ENCODE results near the gene IDH3B. TPM values are rescaled to one million over a fixed set of nuclear protein-coding genes. Genes with fewer than 3 reads are reported as not detected.

IDH3B gene
- total RNA-seq, 1 donor from 2014 or later: 103 TPM

DNA sequence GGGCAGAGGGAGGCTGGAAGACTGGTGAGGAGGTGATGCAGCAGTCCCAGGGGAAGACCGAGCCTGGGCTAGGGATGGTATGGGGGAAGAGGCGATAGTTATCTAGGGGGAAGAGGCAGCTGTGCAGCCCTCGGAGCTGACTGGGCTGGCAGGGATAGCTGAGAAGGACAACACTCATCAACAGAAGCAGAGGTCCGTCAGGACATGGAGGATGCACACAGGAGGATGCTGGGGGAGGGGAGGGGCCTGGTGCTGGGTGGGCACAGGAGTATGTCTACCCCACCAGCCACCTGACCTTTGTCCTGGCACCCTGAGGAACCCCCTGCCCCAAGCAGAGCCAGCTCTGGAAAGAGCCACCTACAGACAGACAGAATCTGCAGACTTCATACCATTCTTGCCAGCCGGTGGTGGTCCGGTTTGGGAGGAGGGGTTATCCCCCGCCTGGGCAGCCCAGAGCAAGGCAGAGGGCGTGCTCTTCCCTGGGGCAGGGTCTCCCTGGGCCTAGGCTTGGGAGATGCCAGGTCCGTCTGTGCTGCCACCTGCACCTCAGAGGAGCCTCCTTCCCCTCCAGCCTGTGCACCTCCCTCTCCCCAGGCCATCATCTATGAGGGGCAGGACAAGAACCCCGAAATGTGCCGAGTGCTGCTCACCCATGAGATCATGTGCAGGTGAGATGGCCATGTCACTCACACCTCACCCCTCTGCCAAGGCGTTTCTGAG is 43.5 kb upstream of the IDH3B start:
- Histone ChIP-seq H3K36me3 (ENCODE audit: control insufficient read depth, insufficient read depth, low read length) (no peaks in the 10 kb centered on the region), H3K27me3 (ENCODE audit: control insufficient read depth, insufficient read depth, low read length) (peaks cover 9% of the 10 kb centered on the region), H3K4me3 (ENCODE audit: low read depth, low read length) (no peak overlapping the region)
- DNase-seq (ENCODE audit: low read depth) (no peak), FAIRE-seq (no peak)
- TF ChIP-seq, protein P1, sequence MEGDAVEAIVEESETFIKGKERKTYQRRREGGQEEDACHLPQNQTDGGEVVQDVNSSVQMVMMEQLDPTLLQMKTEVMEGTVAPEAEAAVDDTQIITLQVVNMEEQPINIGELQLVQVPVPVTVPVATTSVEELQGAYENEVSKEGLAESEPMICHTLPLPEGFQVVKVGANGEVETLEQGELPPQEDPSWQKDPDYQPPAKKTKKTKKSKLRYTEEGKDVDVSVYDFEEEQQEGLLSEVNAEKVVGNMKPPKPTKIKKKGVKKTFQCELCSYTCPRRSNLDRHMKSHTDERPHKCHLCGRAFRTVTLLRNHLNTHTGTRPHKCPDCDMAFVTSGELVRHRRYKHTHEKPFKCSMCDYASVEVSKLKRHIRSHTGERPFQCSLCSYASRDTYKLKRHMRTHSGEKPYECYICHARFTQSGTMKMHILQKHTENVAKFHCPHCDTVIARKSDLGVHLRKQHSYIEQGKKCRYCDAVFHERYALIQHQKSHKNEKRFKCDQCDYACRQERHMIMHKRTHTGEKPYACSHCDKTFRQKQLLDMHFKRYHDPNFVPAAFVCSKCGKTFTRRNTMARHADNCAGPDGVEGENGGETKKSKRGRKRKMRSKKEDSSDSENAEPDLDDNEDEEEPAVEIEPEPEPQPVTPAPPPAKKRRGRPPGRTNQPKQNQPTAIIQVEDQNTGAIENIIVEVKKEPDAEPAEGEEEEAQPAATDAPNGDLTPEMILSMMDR (IDR thresholded peaks at IDR 0.05; ENCODE audit: insufficient read depth, low read length, severe bottlenecking): no peak

DNA sequence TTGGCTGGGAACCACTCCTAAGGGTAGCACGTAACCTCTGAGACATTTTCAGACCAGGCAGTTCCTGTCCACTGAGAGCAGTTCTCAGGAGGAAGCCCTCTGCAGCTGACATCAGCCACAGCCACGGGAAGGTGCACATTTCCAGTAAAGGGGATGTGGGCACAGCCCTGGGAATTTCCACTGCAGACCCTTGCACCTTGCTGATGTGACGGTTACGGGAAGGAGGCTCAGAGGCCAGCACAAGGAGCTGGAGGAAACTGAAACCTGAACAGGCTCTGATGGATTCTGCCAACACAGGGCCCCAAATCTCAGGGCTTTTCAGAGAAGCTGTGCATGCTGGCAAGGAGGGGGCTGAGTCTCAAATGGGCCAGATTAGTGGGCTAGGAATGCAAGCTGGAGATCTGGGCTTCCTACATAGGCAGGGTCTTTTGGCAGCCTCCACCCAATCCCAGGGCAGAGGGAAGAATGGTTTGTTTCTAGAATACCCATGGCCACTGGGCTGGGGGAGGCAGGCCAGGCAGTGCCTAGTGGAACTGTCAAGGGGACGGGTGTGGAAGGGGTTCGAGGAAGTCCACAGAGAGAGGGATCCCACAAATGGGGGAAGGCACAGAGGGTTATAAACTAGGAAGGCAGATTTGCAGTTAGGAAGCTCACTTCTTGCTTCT is 42.8 kb upstream of the IDH3B start:
- Histone ChIP-seq H3K27me3 (ENCODE audit: control insufficient read depth, insufficient read depth, low read length) (peaks cover 9% of the 10 kb centered on the region), H3K36me3 (ENCODE audit: control insufficient read depth, insufficient read depth, low read length) (no peaks in the 10 kb centered on the region), H3K4me3 (ENCODE audit: low read depth, low read length) (no peak overlapping the region)
- DNase-seq (ENCODE audit: low read depth) (no peak), FAIRE-seq (peak; percentile 62)
- TF ChIP-seq, protein P1 (IDR thresholded peaks at IDR 0.05; ENCODE audit: insufficient read depth, low read length, severe bottlenecking): no peak

- FAIRE-seq: no peak
- Histone ChIP-seq H3K27me3 (ENCODE audit: control insufficient read depth, insufficient read depth, low read length) (peaks cover 9% of the 10 kb centered on the region), H3K4me3 (ENCODE audit: low read depth, low read length) (no peak overlapping the region), H3K36me3 (ENCODE audit: control insufficient read depth, insufficient read depth, low read length) (no peaks in the 10 kb centered on the region)
- no peak for DNase-seq (ENCODE audit: low read depth)
- TF ChIP-seq, protein P1 (IDR thresholded peaks at IDR 0.05; ENCODE audit: insufficient read depth, low read length, severe bottlenecking): no peak
Observed at GRCh38 chr20:2705931-2706645, 42.1 kb upstream of the IDH3B start.

- FAIRE-seq (no peak), DNase-seq (ENCODE audit: low read depth) (no peak)
- Histone ChIP-seq H3K4me3 (ENCODE audit: low read depth, low read length) (no peak overlapping the region), H3K36me3 (ENCODE audit: control insufficient read depth, insufficient read depth, low read length) (no peaks in the 10 kb centered on the region), H3K27me3 (ENCODE audit: control insufficient read depth, insufficient read depth, low read length) (peaks cover 7% of the 10 kb centered on the region)
- TF ChIP-seq, protein P1 (IDR thresholded peaks at IDR 0.05; ENCODE audit: insufficient read depth, low read length, severe bottlenecking): no peak
Observed at GRCh38 chr20:2703716-2704475, 39.9 kb upstream of the IDH3B start.

- FAIRE-seq (no peak), DNase-seq (ENCODE audit: low read depth) (no peak)
- Histone ChIP-seq H3K27me3 (ENCODE audit: control insufficient read depth, insufficient read depth, low read length) (peaks cover 11% of the 10 kb centered on the region), H3K36me3 (ENCODE audit: control insufficient read depth, insufficient read depth, low read length) (no peaks in the 10 kb centered on the region), H3K4me3 (ENCODE audit: low read depth, low read length) (no peak overlapping the region)
- TF ChIP-seq, protein P1 (IDR thresholded peaks at IDR 0.05; ENCODE audit: insufficient read depth, low read length, severe bottlenecking): no peak
Observed at GRCh38 chr20:2701671-2702081, 37.7 kb upstream of the IDH3B start.

All from bronchial epithelial cell (primary cell).